Measurements from ENCODE around the gene LRRC27.

Gene LRRC27

GRCh38 chr10:132394936-132395703, 63.1 kb downstream of the LRRC27 start:
- Histone ChIP-seq H3K27ac (ENCODE audit: low read depth in 2 of 2, low read length in 2 of 2) (peak overlapping the region; percentile 89 to 92), H3K9ac (ENCODE audit: low read depth in 1 of 2, low read length in 2 of 2) (peak overlapping the region in 1 of 2 donors; percentile 89), H3K4me1 (ENCODE audit: control insufficient read depth in 2 of 2, insufficient read depth in 2 of 2, low read length in 2 of 2) (peaks cover 31 to 34% of the 10 kb centered on the region in 2 donors), H3K36me3 (ENCODE audit: control insufficient read depth in 2 of 2, insufficient read depth in 2 of 2, low read length in 2 of 2) (no peaks in the 10 kb centered on the region), H3K27me3 (ENCODE audit: control insufficient read depth in 2 of 2, insufficient read depth in 2 of 2, low read length in 2 of 2) (no peaks in the 10 kb centered on the region), H3K4me3 (ENCODE audit: low read length in 2 of 2) (peak overlapping the region in 1 of 2 donors; percentile 64), H3K9me3 (ENCODE audit: control insufficient read depth in 2 of 2, low read length in 2 of 2) (no peaks in the 10 kb centered on the region)

GRCh38 chr10:132395704-132396493, 63.9 kb downstream of the LRRC27 start:
- H3K27ac ChIP-seq (ENCODE audit: low read depth in 2 of 2, low read length in 2 of 2), result peak overlapping the region; percentile 89 to 92
- H3K9me3 ChIP-seq (ENCODE audit: control insufficient read depth in 2 of 2, low read length in 2 of 2), result no peaks in the 10 kb centered on the region
- H3K36me3 ChIP-seq (ENCODE audit: control insufficient read depth in 2 of 2, insufficient read depth in 2 of 2, low read length in 2 of 2), result no peaks in the 10 kb centered on the region
- peaks cover 39 to 42% of the 10 kb centered on the region in 2 donors for H3K4me1 ChIP-seq (ENCODE audit: control insufficient read depth in 2 of 2, insufficient read depth in 2 of 2, low read length in 2 of 2)
- H3K27me3 ChIP-seq (ENCODE audit: control insufficient read depth in 2 of 2, insufficient read depth in 2 of 2, low read length in 2 of 2), result no peaks in the 10 kb centered on the region
- H3K4me3 ChIP-seq (ENCODE audit: low read length in 2 of 2), result peak overlapping the region; percentile 31 to 64
- peak overlapping the region; percentile 72 to 89 for H3K9ac ChIP-seq (ENCODE audit: low read depth in 1 of 2, low read length in 2 of 2)

GRCh38 chr10:132396494-132397035, 64.6 kb downstream of the LRRC27 start:
- Histone ChIP-seq H3K27me3 (ENCODE audit: control insufficient read depth in 2 of 2, insufficient read depth in 2 of 2, low read length in 2 of 2) (no peaks in the 10 kb centered on the region), H3K36me3 (ENCODE audit: control insufficient read depth in 2 of 2, insufficient read depth in 2 of 2, low read length in 2 of 2) (no peaks in the 10 kb centered on the region), H3K4me1 (ENCODE audit: control insufficient read depth in 2 of 2, insufficient read depth in 2 of 2, low read length in 2 of 2) (peaks cover 46 to 49% of the 10 kb centered on the region in 2 donors), H3K9me3 (ENCODE audit: control insufficient read depth in 2 of 2, low read length in 2 of 2) (no peaks in the 10 kb centered on the region), H3K9ac (ENCODE audit: low read depth in 1 of 2, low read length in 2 of 2) (peak overlapping the region; percentile 68 to 89), H3K4me3 (ENCODE audit: low read length in 2 of 2) (peak overlapping the region; percentile 31 to 64), H3K27ac (ENCODE audit: low read depth in 2 of 2, low read length in 2 of 2) (peak overlapping the region; percentile 89 to 92)

DNA sequence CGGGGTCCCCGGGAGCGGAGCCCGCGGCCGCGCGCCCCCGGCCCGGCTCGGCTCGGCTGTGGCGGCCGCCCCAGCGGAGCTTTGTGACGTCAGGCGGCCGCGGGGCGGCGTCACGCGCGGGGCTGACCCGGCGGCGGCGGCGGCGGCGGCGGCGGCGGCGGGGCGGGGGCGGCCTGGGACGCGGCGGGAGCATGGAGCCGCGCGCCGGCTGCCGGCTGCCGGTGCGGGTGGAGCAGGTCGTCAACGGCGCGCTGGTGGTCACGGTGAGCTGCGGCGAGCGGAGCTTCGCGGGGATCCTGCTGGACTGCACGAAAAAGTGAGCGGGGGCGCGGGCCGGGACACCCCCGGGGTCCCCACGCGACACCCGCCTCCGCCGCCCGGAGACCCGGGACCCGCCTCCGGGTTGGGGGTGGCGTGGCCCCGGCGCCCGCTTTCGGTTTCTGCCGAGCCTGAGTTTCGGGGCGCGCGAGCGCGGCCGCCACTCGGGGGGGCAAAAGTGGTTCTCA, 65.1 kb downstream of the LRRC27 start, which contains the start of gene PWWP2B:
Gene PWWP2B (plus strand): TSS at position 165 of the 506 bp plus-strand sequence. CDS start 27 bp downstream, at position 192.
- H3K4me1 ChIP-seq (ENCODE audit: control insufficient read depth in 2 of 2, insufficient read depth in 2 of 2, low read length in 2 of 2), result peaks cover 51 to 53% of the 10 kb centered on the region in 2 donors

GRCh38 chr10:132397671-132398565, 65.9 kb downstream of the LRRC27 start:
- Histone ChIP-seq H3K9ac (ENCODE audit: low read depth in 1 of 2, low read length in 2 of 2) (peak overlapping the region; percentile 86 to 91), H3K9me3 (ENCODE audit: control insufficient read depth in 2 of 2, low read length in 2 of 2) (no peaks in the 10 kb centered on the region), H3K27me3 (ENCODE audit: control insufficient read depth in 2 of 2, insufficient read depth in 2 of 2, low read length in 2 of 2) (no peaks in the 10 kb centered on the region), H3K36me3 (ENCODE audit: control insufficient read depth in 2 of 2, insufficient read depth in 2 of 2, low read length in 2 of 2) (no peaks in the 10 kb centered on the region), H3K4me1 (ENCODE audit: control insufficient read depth in 2 of 2, insufficient read depth in 2 of 2, low read length in 2 of 2) (peaks cover 56 to 61% of the 10 kb centered on the region in 2 donors), H3K27ac (ENCODE audit: low read depth in 2 of 2, low read length in 2 of 2) (peak overlapping the region; percentile 94 to 96), H3K4me3 (ENCODE audit: low read length in 2 of 2) (peak overlapping the region; percentile 69 to 84)

More for the DNA sequence above, 65.1 kb downstream of the LRRC27 start, which contains the start of gene PWWP2B:
- Histone ChIP-seq H3K9me3 (ENCODE audit: control insufficient read depth in 2 of 2, low read length in 2 of 2) (no peaks in the 10 kb centered on the region), H3K36me3 (ENCODE audit: control insufficient read depth in 2 of 2, insufficient read depth in 2 of 2, low read length in 2 of 2) (no peaks in the 10 kb centered on the region), H3K9ac (ENCODE audit: low read depth in 1 of 2, low read length in 2 of 2) (peak within 1 kb of the TSS; percentile 89 to 91), H3K27me3 (ENCODE audit: control insufficient read depth in 2 of 2, insufficient read depth in 2 of 2, low read length in 2 of 2) (no peaks in the 10 kb centered on the region), H3K27ac (ENCODE audit: low read depth in 2 of 2, low read length in 2 of 2) (peak within 1 kb of the TSS; percentile 94 to 96), H3K4me3 (ENCODE audit: low read length in 2 of 2) (peak within 1 kb of the TSS; percentile 69 to 84)

- H3K9ac ChIP-seq (ENCODE audit: low read depth in 1 of 2, low read length in 2 of 2), result peak overlapping the region; percentile 86 to 91
- peak overlapping the region; percentile 69 to 84 for H3K4me3 ChIP-seq (ENCODE audit: low read length in 2 of 2)
- no peaks in the 10 kb centered on the region for H3K9me3 ChIP-seq (ENCODE audit: control insufficient read depth in 2 of 2, low read length in 2 of 2)
- no peaks in the 10 kb centered on the region for H3K27me3 ChIP-seq (ENCODE audit: control insufficient read depth in 2 of 2, insufficient read depth in 2 of 2, low read length in 2 of 2)
- H3K27ac ChIP-seq (ENCODE audit: low read depth in 2 of 2, low read length in 2 of 2), result peak overlapping the region; percentile 94 to 96
- H3K4me1 ChIP-seq (ENCODE audit: control insufficient read depth in 2 of 2, insufficient read depth in 2 of 2, low read length in 2 of 2), result peaks cover 56 to 68% of the 10 kb centered on the region in 2 donors
- H3K36me3 ChIP-seq (ENCODE audit: control insufficient read depth in 2 of 2, insufficient read depth in 2 of 2, low read length in 2 of 2), result no peaks in the 10 kb centered on the region
These were observed 66.6 kb downstream of the LRRC27 start for GRCh38 chr10:132398566-132398991.

GRCh38 chr10:132399117-132400035, 67.4 kb downstream of the LRRC27 start:
- H3K9me3 ChIP-seq (ENCODE audit: control insufficient read depth in 2 of 2, low read length in 2 of 2), result no peaks in the 10 kb centered on the region
- H3K36me3 ChIP-seq (ENCODE audit: control insufficient read depth in 2 of 2, insufficient read depth in 2 of 2, low read length in 2 of 2), result peaks cover 0 to 1% of the 10 kb centered on the region in 2 donors
- H3K4me3 ChIP-seq (ENCODE audit: low read length in 2 of 2), result peak overlapping the region; percentile 20 to 52
- H3K27ac ChIP-seq (ENCODE audit: low read depth in 2 of 2, low read length in 2 of 2), result peak overlapping the region; percentile 94 to 96
- no peaks in the 10 kb centered on the region for H3K27me3 ChIP-seq (ENCODE audit: control insufficient read depth in 2 of 2, insufficient read depth in 2 of 2, low read length in 2 of 2)
- H3K9ac ChIP-seq (ENCODE audit: low read depth in 1 of 2, low read length in 2 of 2), result peak overlapping the region; percentile 52 to 86
- peaks cover 58 to 75% of the 10 kb centered on the region in 2 donors for H3K4me1 ChIP-seq (ENCODE audit: control insufficient read depth in 2 of 2, insufficient read depth in 2 of 2, low read length in 2 of 2)

- peak overlapping the region in 1 of 2 donors; percentile 86 for H3K9ac ChIP-seq (ENCODE audit: low read depth in 1 of 2, low read length in 2 of 2)
- peak overlapping the region; percentile 94 to 96 for H3K27ac ChIP-seq (ENCODE audit: low read depth in 2 of 2, low read length in 2 of 2)
- no peaks in the 10 kb centered on the region for H3K27me3 ChIP-seq (ENCODE audit: control insufficient read depth in 2 of 2, insufficient read depth in 2 of 2, low read length in 2 of 2)
- H3K9me3 ChIP-seq (ENCODE audit: control insufficient read depth in 2 of 2, low read length in 2 of 2), result no peaks in the 10 kb centered on the region
- peak overlapping the region in 1 of 2 donors; percentile 52 for H3K4me3 ChIP-seq (ENCODE audit: low read length in 2 of 2)
- H3K4me1 ChIP-seq (ENCODE audit: control insufficient read depth in 2 of 2, insufficient read depth in 2 of 2, low read length in 2 of 2), result peaks cover 58 to 73% of the 10 kb centered on the region in 2 donors
- H3K36me3 ChIP-seq (ENCODE audit: control insufficient read depth in 2 of 2, insufficient read depth in 2 of 2, low read length in 2 of 2), result peaks cover under 1 to 2% of the 10 kb centered on the region in 2 donors
These were observed 68.1 kb downstream of the LRRC27 start for GRCh38 chr10:132400041-132400546.
